MM.1S (cell line): ENCODE measurements around the gene EEA1.

Experiments
- DNase-seq: peaks from one replicate; pipeline ENCODE4 v3.0.0-alpha.2; 2015
- H2AFZ ChIP-seq: fragments of 300-600 bp; sonication (generic); 2 replicates; pipeline ENCODE4 v1.6.0; 2016; ENCODE audit warnings: antibody characterized with exemption, low read length
- H3F3A ChIP-seq: fragments of 300-600 bp; sonication (generic); 2 replicates; pipeline ENCODE4 v1.6.1; 2016; ENCODE audit warnings: mild to moderate bottlenecking, antibody characterized with exemption, low read length, moderate library complexity, mixed read lengths; ENCODE audit not compliant: insufficient read depth
- H3K27ac ChIP-seq: fragments of 300-600 bp; sonication (generic); 2 replicates; pipeline ENCODE4 v1.5.1; 2016; ENCODE audit warnings: mild to moderate bottlenecking, low read length
- H3K27me3 ChIP-seq: fragments of 300-600 bp; sonication (generic); replicated peaks from 2 replicates; pipeline ENCODE4 v1.6.0; 2016; ENCODE audit warnings: low read length; ENCODE audit not compliant: insufficient read depth
- H3K36me3 ChIP-seq: fragments of 300-600 bp; sonication (generic); replicated peaks from 2 replicates; pipeline ENCODE4 v1.6.1; 2016; ENCODE audit warnings: mild to moderate bottlenecking, low read length, mixed read lengths; ENCODE audit not compliant: insufficient read depth
- H3K4me1 ChIP-seq: fragments of 300-600 bp; sonication (generic); 2 replicates; pipeline ENCODE4 v1.6.1; 2016; ENCODE audit warnings: low read length, mixed read lengths
- H3K4me2 ChIP-seq: fragments of 300-600 bp; sonication (generic); 2 replicates; pipeline ENCODE4 v1.6.0; 2016; ENCODE audit warnings: low read depth, low read length
- H3K4me3 ChIP-seq: fragments of 300-600 bp; sonication (generic); 2 replicates; pipeline ENCODE4 v1.5.1; 2016; ENCODE audit warnings: low read length, mixed read lengths
- H3K79me2 ChIP-seq: fragments of 300-600 bp; sonication (generic); 2 replicates; pipeline ENCODE4 v1.6.1; 2016; ENCODE audit warnings: mixed run types, low read length, mixed read lengths
- H3K9ac ChIP-seq: fragments of 300-600 bp; sonication (generic); 2 replicates; pipeline ENCODE4 v1.6.1; 2016; ENCODE audit warnings: low read length, mixed read lengths
- H3K9me2 ChIP-seq: fragments of 300-600 bp; sonication (generic); replicated peaks from 2 replicates; pipeline ENCODE4 v1.6.1; 2016; ENCODE audit warnings: mild to moderate bottlenecking, low read length, mixed read lengths; ENCODE audit not compliant: insufficient read depth
- H3K9me3 ChIP-seq: fragments of 300-600 bp; sonication (generic); replicated peaks from 2 replicates; pipeline ENCODE4 v1.6.1; 2016; ENCODE audit warnings: mild to moderate bottlenecking, low read length, mixed read lengths; ENCODE audit not compliant: insufficient read depth
- H4K20me1 ChIP-seq: fragments of 300-600 bp; sonication (generic); 2 replicates; pipeline ENCODE4 v1.6.1; 2016; ENCODE audit warnings: mild to moderate bottlenecking, low read length, moderate library complexity, mixed read lengths; ENCODE audit not compliant: insufficient read depth
- CTCF ChIP-seq: fragments of 300-600 bp; sonication (generic); IDR thresholded peaks from 2 replicates; pipeline ENCODE4 v1.5.1; 2016; ENCODE audit warnings: antibody characterized with exemption, low read length, mixed read lengths
- EZH2 ChIP-seq: fragments of 300-600 bp; sonication (generic); optimal IDR thresholded peaks from 2 replicates; pipeline ENCODE3; 2017; ENCODE audit warnings: low read depth, mild to moderate bottlenecking, antibody characterized with exemption, low read length, mixed read lengths
- EZH2phosphoT487 ChIP-seq: fragments of 300-600 bp; sonication (generic); IDR thresholded peaks from 2 replicates; pipeline ENCODE4 v1.6.1; 2018; ENCODE audit warnings: antibody characterized with exemption, low read length

The EEA1 gene

GRCh38 chr12:92778525-92778924 lies 150.6 kb downstream of the EEA1 start:
- Histone ChIP-seq H3K36me3 (0 out of 2 replicates have a peak, but pooled peaks cover 3% of the 10 kb centered on the region), H4K20me1 (no peaks in the 10 kb centered on the region), H3F3A (no peaks in the 10 kb centered on the region), H3K4me3 (no peak overlapping the region), H2AFZ (no peak overlapping the region), H3K9ac (no peak overlapping the region), H3K27me3 (no peaks in the 10 kb centered on the region), H3K79me2 (no peaks in the 10 kb centered on the region), H3K4me1 (no peaks in the 10 kb centered on the region), H3K27ac (no peak overlapping the region), H3K9me2 (no peaks in the 10 kb centered on the region), H3K4me2 (no peak overlapping the region), H3K9me3 (no peaks in the 10 kb centered on the region)
- TF ChIP-seq CTCF = no peak
- no peak for TF ChIP-seq EZH2phosphoT487
- no peak for TF ChIP-seq EZH2
- no peak for DNase-seq

GRCh38 chr12:92775416-92775815 lies 153.7 kb downstream of the EEA1 start:
- H3K36me3 ChIP-seq = 0 out of 2 replicates have a peak, but pooled peaks cover 3% of the 10 kb centered on the region
- H3K9me2 ChIP-seq = no peaks in the 10 kb centered on the region
- no peak overlapping the region for H3K27ac ChIP-seq
- no peak for DNase-seq
- no peak overlapping the region for H2AFZ ChIP-seq
- H3F3A ChIP-seq = no peaks in the 10 kb centered on the region
- H3K9me3 ChIP-seq = no peaks in the 10 kb centered on the region
- no peak overlapping the region for H3K9ac ChIP-seq
- H4K20me1 ChIP-seq = no peaks in the 10 kb centered on the region
- no peaks in the 10 kb centered on the region for H3K79me2 ChIP-seq
- H3K4me3 ChIP-seq = no peak overlapping the region
- peaks cover 8% of the 10 kb centered on the region for H3K4me1 ChIP-seq
- no peak overlapping the region for H3K4me2 ChIP-seq
- no peaks in the 10 kb centered on the region for H3K27me3 ChIP-seq
- TF ChIP-seq EZH2 (no peak), EZH2phosphoT487 (no peak), CTCF (no peak)

- no peak overlapping the region for H3K9ac ChIP-seq
- TF ChIP-seq EZH2phosphoT487 = no peak
- no peak for TF ChIP-seq CTCF
- TF ChIP-seq EZH2 = no peak
- H3K9me2 ChIP-seq = no peaks in the 10 kb centered on the region
- no peak overlapping the region for H3K27ac ChIP-seq
- no peak overlapping the region for H3K4me3 ChIP-seq
- H3F3A ChIP-seq = peaks cover 11% of the 10 kb centered on the region
- no peaks in the 10 kb centered on the region for H3K9me3 ChIP-seq
- H3K79me2 ChIP-seq = no peaks in the 10 kb centered on the region
- H3K4me2 ChIP-seq = peak overlapping the region; percentile 38; the same call in 1 of the 2 replicates
- no peaks in the 10 kb centered on the region for H3K36me3 ChIP-seq
- H2AFZ ChIP-seq = no peak overlapping the region
- no peaks in the 10 kb centered on the region for H4K20me1 ChIP-seq
- no peak for DNase-seq
- H3K27me3 ChIP-seq = no peaks in the 10 kb centered on the region
- H3K4me1 ChIP-seq = peaks cover 30% of the 10 kb centered on the region
These were observed 158.1 kb downstream of the EEA1 start for GRCh38 chr12:92771001-92771400.
